CD14-positive monocyte (primary cell): ENCODE measurements around the gene MRPS2. TPM values are rescaled to one million over a fixed set of nuclear protein-coding genes. Genes with fewer than 3 reads are reported as not detected.

Source experiments
- DNase-seq, 3 donors: peaks; one replicate each; pipeline ENCODE4 v3.0.0-alpha.2; 2011 to 2022
- H2AFZ ChIP-seq: 2 replicates; pipeline ENCODE4 v1.6.0; 2012; ENCODE audit warnings: mild to moderate bottlenecking, low read depth, low read length, inconsistent platforms; ENCODE audit not compliant: insufficient read depth, poor library complexity, severe bottlenecking
- H3K27ac ChIP-seq, 2 donors: 1 replicate in 1 of 2; 2 replicates in 1 of 2; pipeline ENCODE4 v1.5.1; 2012 to 2013; ENCODE audit warnings: low read length in 2 of 2, control low read depth in 1 of 2, inconsistent platforms in 1 of 2, low read depth in 1 of 2, mild to moderate bottlenecking in 1 of 2
- H3K27me3 ChIP-seq, 2 donors: one replicate each; pipeline versions ENCODE4 v1.6.0 to v1.6.1; 2011 to 2013; ENCODE audit warnings: low read length in 2 of 2; ENCODE audit not compliant: control insufficient read depth in 2 of 2, insufficient read depth in 2 of 2
- H3K36me3 ChIP-seq, 2 donors: replicated peaks in 1 of 2; 1 replicate in 1 of 2; 2 replicates in 1 of 2; pipeline versions ENCODE4 v1.5.1 to v1.6.1; 2012 to 2013; ENCODE audit warnings: low read length in 2 of 2, control low read depth in 1 of 2, inconsistent platforms in 1 of 2, mild to moderate bottlenecking in 1 of 2; ENCODE audit not compliant: insufficient read depth in 2 of 2, control insufficient read depth in 1 of 2
- H3K4me1 ChIP-seq, 2 donors: 1 replicate in 1 of 2; 2 replicates in 1 of 2; pipeline versions ENCODE4 v1.5.1 to v1.6.1; 2012 to 2013; ENCODE audit warnings: low read length in 2 of 2, control low read depth in 1 of 2, inconsistent platforms in 1 of 2, mild to moderate bottlenecking in 1 of 2, moderate library complexity in 1 of 2; ENCODE audit not compliant: insufficient read depth in 2 of 2, control insufficient read depth in 1 of 2
- H3K4me2 ChIP-seq: replicated peaks from 2 replicates; pipeline ENCODE3; 2012; ENCODE audit warnings: low read length, moderate library complexity, mild to moderate bottlenecking; ENCODE audit not compliant: poor library complexity, severe bottlenecking; ENCODE audit errors: extremely low read depth
- H3K4me3 ChIP-seq, 3 experiments: fragments of 200-600 bp in 1 of 3; sonication (generic) in 1 of 3; replicated peaks in 1 of 3; 1 replicate in 2 of 3; 2 replicates in 1 of 3; pipeline ENCODE4 v1.5.1; 2011 to 2013; ENCODE audit warnings: low read length in 3 of 3, mild to moderate bottlenecking in 3 of 3, control low read depth in 2 of 3, low read depth in 2 of 3, inconsistent platforms in 1 of 3, moderate library complexity in 1 of 3
- H3K79me2 ChIP-seq: 2 replicates; pipeline ENCODE4 v1.6.0; 2012; ENCODE audit warnings: mild to moderate bottlenecking, control low read depth, inconsistent platforms, low read length, moderate library complexity; ENCODE audit not compliant: insufficient read depth
- H3K9ac ChIP-seq: 2 replicates; pipeline ENCODE4 v1.6.0; 2017; ENCODE audit warnings: low read length, mild to moderate bottlenecking; ENCODE audit not compliant: insufficient read depth, poor library complexity, severe bottlenecking
- H3K9me3 ChIP-seq, 2 donors: replicated peaks in 1 of 2; 1 replicate in 1 of 2; 2 replicates in 1 of 2; pipeline versions ENCODE4 v1.5.1 to v1.6.1; 2012 to 2013; ENCODE audit warnings: low read length in 2 of 2, control low read depth in 1 of 2; ENCODE audit not compliant: control insufficient read depth in 1 of 2, insufficient read depth in 1 of 2
- H4K20me1 ChIP-seq: 2 replicates; pipeline ENCODE4 v1.6.0; 2012; ENCODE audit warnings: mild to moderate bottlenecking, low read length, control low read depth, moderate library complexity; ENCODE audit not compliant: insufficient read depth
- H3K27ac Mint-ChIP-seq, 7 donors: one replicate each; pipeline ENCODE4 v1.8.0; 2020; ENCODE audit warnings: mild to moderate bottlenecking in 7 of 7, mixed read lengths in 7 of 7, moderate library complexity in 6 of 7, inconsistent platforms in 2 of 7
- H3K27me3 Mint-ChIP-seq, 3 donors: one replicate each; pipeline ENCODE4 v1.8.0; 2021 to 2022; ENCODE audit warnings: low read depth in 3 of 3, mild to moderate bottlenecking in 3 of 3, mixed read lengths in 3 of 3, moderate library complexity in 3 of 3, inconsistent platforms in 1 of 3
- H3K36me3 Mint-ChIP-seq, 2 donors: one replicate each; pipeline ENCODE4 v1.8.0; 2020; ENCODE audit warnings: mixed read lengths in 2 of 2, inconsistent platforms in 1 of 2, mild to moderate bottlenecking in 1 of 2
- H3K4me1 Mint-ChIP-seq: one replicate; pipeline ENCODE4 v1.8.0; 2020; ENCODE audit warnings: mild to moderate bottlenecking, mixed read lengths
- H3K4me3 Mint-ChIP-seq, 2 donors: one replicate each; pipeline ENCODE4 v1.8.0; 2020; ENCODE audit warnings: mild to moderate bottlenecking in 2 of 2, mixed read lengths in 2 of 2, moderate library complexity in 1 of 2
- H3K9me3 Mint-ChIP-seq, 7 donors: one replicate each; pipeline ENCODE4 v1.8.0; 2020 to 2022; ENCODE audit warnings: mixed read lengths in 7 of 7, mild to moderate bottlenecking in 6 of 7, moderate library complexity in 6 of 7, inconsistent platforms in 2 of 7
- WGBS: methylation state at CpG from one replicate; pipeline ENCODE4 v1.1.5; 2013; ENCODE audit warnings: missing lambda C conversion rate; ENCODE audit not compliant: insufficient coverage; 5-methylcytosine and 5-hydroxymethylcytosine counted together
- intact Hi-C, 2 donors: fragments of 100-400 bp; cut with micrococcal nuclease; formaldehyde crosslinking; loops; one replicate each; pipeline versions ENCODE4 v1.15.0 to v1.15.1; 2023
- polyA plus RNA-seq, 3 donors: library from polyadenylated mRNA; depleted of rRNA in 1 of 3; unstranded in 2 of 3; stranded (reverse) in 1 of 3; fragments of 300-500 nt in 2 of 3; fragments of >200 nt in 1 of 3; fragmentation: Illumina TruSeq in 2 of 3; gene quantifications; 1 replicate in 2 of 3; 2 replicates in 1 of 3; pipeline ENCODE4 v1.2.3, GENCODE V29; 2012 to 2021
- TF ChIP-seq, protein P1 (sequence below): fragments of 200-600 bp; IDR thresholded peaks from one replicate; pipeline ENCODE4 v1.8.0; 2022; ENCODE audit warnings: antibody characterized with exemption, mild to moderate bottlenecking

Gene MRPS2
- polyA plus RNA-seq, 3 donors = 27.9 to 54.4 (median 30.2) TPM

DNA sequence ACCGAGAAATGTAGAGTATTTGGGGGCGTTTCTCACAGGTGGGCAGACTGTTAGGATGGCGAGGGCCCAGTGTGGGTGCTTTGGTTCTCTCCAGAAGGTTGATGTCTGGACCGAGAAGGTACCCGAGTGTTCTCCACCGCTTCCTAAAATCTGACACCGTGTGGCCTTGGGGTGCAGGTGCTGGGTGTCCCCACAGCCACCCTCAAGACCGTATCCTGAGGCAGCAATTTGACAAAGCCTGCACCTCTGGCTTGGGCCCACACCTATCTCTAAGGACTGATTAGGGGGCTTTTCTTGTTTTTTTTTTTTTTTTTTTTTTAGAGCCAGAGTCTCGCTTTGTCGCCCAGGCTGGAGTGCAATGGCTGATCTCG is 19.6 kb upstream of the MRPS2 start:
- Histone ChIP-seq H2AFZ (peak overlapping the region; percentile 87), H3K27me3 (peaks cover 0 to 17% of the 10 kb centered on the region in 2 donors), H4K20me1 (peaks cover 5% of the 10 kb centered on the region), H3K27ac (no peak overlapping the region), H3K36me3 (peaks cover 15 to 27% of the 10 kb centered on the region in 2 donors), H3K4me3 (peak overlapping the region in 2 of 3 experiments; percentile 62 to 87), H3K9me3 (no peaks in the 10 kb centered on the region), H3K4me1 (peaks cover 11% of the 10 kb centered on the region in 2 donors), H3K79me2 (peaks cover 4% of the 10 kb centered on the region), H3K9ac (peak overlapping the region; percentile 69), H3K4me2 (peak overlapping the region; percentile 93)
- peak overlapping the region; percentile 75 to 83 for H3K4me3 Mint-ChIP-seq
- peaks cover 20 to 34% (median 21%) of the 10 kb centered on the region in 3 donors for H3K27me3 Mint-ChIP-seq
- H3K9me3 Mint-ChIP-seq = no peaks in the 10 kb centered on the region
- H3K36me3 Mint-ChIP-seq = peaks cover 22% of the 10 kb centered on the region in 2 donors
- intact Hi-C loops = no loop called here
- DNase-seq = no peak
- no peak overlapping the region for H3K27ac Mint-ChIP-seq
- WGBS = 37% methylated on average over 9 of the region's 11 CpGs
- TF ChIP-seq, protein P1, sequence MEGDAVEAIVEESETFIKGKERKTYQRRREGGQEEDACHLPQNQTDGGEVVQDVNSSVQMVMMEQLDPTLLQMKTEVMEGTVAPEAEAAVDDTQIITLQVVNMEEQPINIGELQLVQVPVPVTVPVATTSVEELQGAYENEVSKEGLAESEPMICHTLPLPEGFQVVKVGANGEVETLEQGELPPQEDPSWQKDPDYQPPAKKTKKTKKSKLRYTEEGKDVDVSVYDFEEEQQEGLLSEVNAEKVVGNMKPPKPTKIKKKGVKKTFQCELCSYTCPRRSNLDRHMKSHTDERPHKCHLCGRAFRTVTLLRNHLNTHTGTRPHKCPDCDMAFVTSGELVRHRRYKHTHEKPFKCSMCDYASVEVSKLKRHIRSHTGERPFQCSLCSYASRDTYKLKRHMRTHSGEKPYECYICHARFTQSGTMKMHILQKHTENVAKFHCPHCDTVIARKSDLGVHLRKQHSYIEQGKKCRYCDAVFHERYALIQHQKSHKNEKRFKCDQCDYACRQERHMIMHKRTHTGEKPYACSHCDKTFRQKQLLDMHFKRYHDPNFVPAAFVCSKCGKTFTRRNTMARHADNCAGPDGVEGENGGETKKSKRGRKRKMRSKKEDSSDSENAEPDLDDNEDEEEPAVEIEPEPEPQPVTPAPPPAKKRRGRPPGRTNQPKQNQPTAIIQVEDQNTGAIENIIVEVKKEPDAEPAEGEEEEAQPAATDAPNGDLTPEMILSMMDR = no peak
- peaks cover 12% of the 10 kb centered on the region for H3K4me1 Mint-ChIP-seq

DNA sequence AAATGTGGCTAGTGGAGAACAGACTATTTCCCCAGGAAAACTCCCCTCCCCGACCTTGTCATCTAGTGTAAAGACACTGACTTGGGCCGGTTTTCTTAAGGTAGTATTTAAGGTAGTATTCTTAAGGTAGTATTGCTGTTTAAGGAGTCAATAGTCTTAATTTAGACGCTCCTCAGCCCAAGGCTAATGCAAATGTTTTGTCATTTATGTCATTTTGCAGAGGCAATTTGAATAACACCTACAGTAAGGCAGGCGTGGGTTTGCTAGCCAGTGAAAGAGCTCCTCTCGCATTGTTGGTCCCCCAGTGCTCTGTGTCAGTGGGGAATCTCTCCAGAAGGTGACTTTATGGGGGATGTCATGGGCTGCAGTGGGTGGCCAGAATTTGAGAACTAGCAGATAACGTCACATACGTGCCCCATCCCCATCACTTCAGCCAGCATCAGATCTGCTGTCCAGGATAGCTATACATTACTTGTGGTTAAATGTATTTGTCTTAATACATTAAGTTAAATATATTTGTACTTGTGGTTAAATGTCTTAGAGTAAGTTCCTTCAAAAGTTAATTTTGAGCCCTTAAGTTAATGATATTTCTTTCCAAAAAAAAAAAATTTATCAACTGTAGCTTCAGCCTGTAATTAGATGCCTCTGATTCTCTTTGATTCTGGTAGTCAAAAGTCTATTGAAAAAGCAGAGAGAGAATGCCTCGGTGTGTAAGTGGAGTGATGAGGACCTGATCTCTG is 18.3 kb upstream of the MRPS2 start:
- 92% methylated on average over 2 of the region's 8 CpGs for WGBS
- Mint-ChIP-seq H3K36me3 (peaks cover 25 to 33% of the 10 kb centered on the region in 2 donors), H3K27me3 (peaks cover 17 to 31% (median 20%) of the 10 kb centered on the region in 3 donors), H3K4me3 (peak overlapping the region in 1 of 2 donors; percentile 20), H3K4me1 (peaks cover 12% of the 10 kb centered on the region), H3K9me3 (no peaks in the 10 kb centered on the region), H3K27ac (no peak overlapping the region)
- H2AFZ ChIP-seq = no peak overlapping the region
- TF ChIP-seq, protein P1 = no peak
- peaks cover 5% of the 10 kb centered on the region for H4K20me1 ChIP-seq
- peaks cover 11% of the 10 kb centered on the region in 2 donors for H3K4me1 ChIP-seq
- no peak overlapping the region for H3K4me2 ChIP-seq
- DNase-seq = no peak
- intact Hi-C loops = no loop called here
- no peak overlapping the region for H3K4me3 ChIP-seq
- no peak overlapping the region for H3K27ac ChIP-seq
- H3K9ac ChIP-seq = no peak overlapping the region
- H3K9me3 ChIP-seq = no peaks in the 10 kb centered on the region
- H3K79me2 ChIP-seq = peaks cover 4% of the 10 kb centered on the region
- H3K27me3 ChIP-seq = peaks cover 0 to 17% of the 10 kb centered on the region in 2 donors
- H3K36me3 ChIP-seq = peaks cover 17 to 33% of the 10 kb centered on the region in 2 donors
